Renal pelvis (tissue), 4 donors: ENCODE data around the gene HLA-DPA1. TPM values are rescaled to one million over a fixed set of nuclear protein-coding genes. Genes with fewer than 3 reads are reported as not detected.

Source experiments
- DNase-seq: peaks from one replicate; pipeline ENCODE4 v3.0.0-alpha.2; 2013
- polyA plus RNA-seq, 3 donors: library from polyadenylated mRNA; unstranded; fragments of 120-200 nt; gene quantifications; one replicate each; pipeline ENCODE4 v1.2.1, GENCODE V29; 2013; ENCODE audit not compliant: insufficient read length in 3 of 3

Gene HLA-DPA1
- polyA plus RNA-seq, 3 donors, result 9.8 to 22.0 (median 21.3) TPM

- DNase-seq, result no peak
These were observed 54.1 kb downstream of the HLA-DPA1 start for GRCh38 chr6:33019372-33019771.

GRCh38 chr6:33018904-33019303 is 54.5 kb downstream of the HLA-DPA1 start:
- peak; percentile 37 for DNase-seq

- no peak for DNase-seq
These were observed 55.0 kb downstream of the HLA-DPA1 start for GRCh38 chr6:33018418-33018817.

DNA sequence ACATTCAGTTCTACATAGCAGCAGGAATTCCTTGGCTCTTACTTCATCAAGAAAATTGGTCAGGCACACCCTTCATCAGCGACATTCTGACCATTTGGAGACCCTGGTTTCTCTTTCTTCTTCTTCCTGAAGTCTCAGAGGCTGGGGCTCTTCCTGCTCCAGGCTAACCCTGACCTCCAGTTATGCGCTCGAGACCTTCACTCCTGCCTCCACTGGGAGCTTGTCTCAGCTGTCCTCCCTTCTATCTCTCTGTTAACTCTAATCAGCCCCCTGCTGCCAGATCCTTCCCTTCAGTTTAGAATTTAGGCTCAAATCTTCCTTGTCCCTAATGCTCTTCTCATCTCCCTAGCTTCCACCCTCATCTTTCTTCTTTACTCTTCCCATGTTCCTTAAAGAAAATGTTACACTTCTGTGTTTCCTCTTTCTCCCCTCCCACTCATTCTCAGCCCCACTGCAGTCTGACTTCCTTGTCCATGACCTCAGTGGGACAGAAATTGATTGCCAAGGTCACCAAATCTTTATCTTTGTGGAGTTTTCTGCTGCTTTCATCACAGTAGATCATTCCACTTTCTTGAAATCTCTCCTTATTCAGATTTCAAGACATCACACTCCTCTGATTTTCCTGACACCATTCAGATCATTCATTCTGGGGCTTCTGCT is 55.6 kb downstream of the HLA-DPA1 start:
- no peak for DNase-seq

DNA sequence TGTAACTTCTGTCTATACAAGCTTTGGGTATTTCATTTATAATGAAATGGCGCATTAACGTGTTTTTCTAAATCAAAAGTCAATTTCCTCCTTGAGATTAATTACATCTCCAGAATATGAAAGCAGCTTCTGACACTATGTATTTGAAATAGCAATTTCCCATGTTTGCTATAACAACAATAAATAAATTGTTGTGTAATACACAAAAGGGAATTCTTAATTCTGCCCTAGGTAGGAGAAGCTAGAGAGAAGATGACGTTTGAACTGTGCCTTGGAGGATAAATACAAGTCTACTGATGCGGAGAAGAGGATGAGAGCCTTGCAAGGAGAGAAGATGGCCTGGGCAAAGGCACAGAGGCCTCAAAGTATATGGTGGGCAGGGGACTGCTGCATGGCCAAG is 56.4 kb downstream of the HLA-DPA1 start:
- DNase-seq, result no peak

DNA sequence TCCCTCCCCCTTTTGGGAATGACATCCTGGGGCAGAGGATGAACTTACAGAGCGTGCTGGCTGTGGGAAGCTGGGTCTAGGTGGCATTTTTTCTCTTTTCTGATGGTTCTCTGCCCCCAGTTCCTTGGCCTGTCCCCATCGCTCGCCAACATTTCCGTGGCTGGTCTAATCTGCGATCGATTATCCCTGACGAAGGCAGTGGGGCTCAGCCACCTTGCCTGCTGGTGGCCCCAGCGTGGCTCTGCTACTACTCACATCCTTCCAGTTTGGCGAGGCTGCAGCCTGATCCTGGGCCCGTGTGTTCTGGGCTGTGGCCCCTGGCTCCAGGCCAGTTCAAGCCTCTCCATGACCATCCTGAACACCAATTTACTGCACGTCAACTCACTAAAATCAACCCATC is 57.7 kb downstream of the HLA-DPA1 start:
- no peak for DNase-seq

GRCh38 chr6:33014841-33015634 is 58.4 kb downstream of the HLA-DPA1 start:
- peak; percentile 79 for DNase-seq

Other genes starting within 250 kb of the HLA-DPA1 start
- gene TAP2, start 234.9 kb downstream of the HLA-DPA1 start, polyA plus RNA-seq, result 10 to 100 TPM in 2 of 3 donors, 1 to 10 TPM in 1; 9.9 to 13.1 (median 10.5) TPM
- gene PSMB8, start 229.6 kb downstream of the HLA-DPA1 start, polyA plus RNA-seq, result 10 to 100 TPM; 21.2 to 22.0 (median 21.4) TPM
- gene TAP1, start 219.9 kb downstream of the HLA-DPA1 start, polyA plus RNA-seq, result 10 to 100 TPM in 1 of 3 donors, 1 to 10 TPM in 2; 8.6 to 11.0 (median 9.3) TPM
- gene PSMB9, start 219.5 kb downstream of the HLA-DPA1 start, polyA plus RNA-seq, result 1 to 10 TPM; 5.2 to 5.8 (median 5.5) TPM
- 10 to 100 TPM; 53.3 to 74.8 (median 60.1) TPM for gene HLA-DMB, start 132.6 kb downstream of the HLA-DPA1 start, polyA plus RNA-seq
- gene HLA-DMA, start 120.6 kb downstream of the HLA-DPA1 start, polyA plus RNA-seq, result 10 to 100 TPM; 12.9 to 38.8 (median 30.9) TPM
- 100 to 1,000 TPM; 297 to 357 (median 329) TPM for gene BRD2, start 105.1 kb downstream of the HLA-DPA1 start, polyA plus RNA-seq
- 1 to 10 TPM; 4.4 to 6.1 (median 5.1) TPM for gene HLA-DOA, start 64.1 kb downstream of the HLA-DPA1 start, polyA plus RNA-seq
- 10 to 100 TPM; 13.0 to 21.6 (median 19.9) TPM for gene HLA-DPB1, start 2.3 kb upstream of the HLA-DPA1 start, polyA plus RNA-seq
- gene COL11A2, start 118.8 kb upstream of the HLA-DPA1 start, polyA plus RNA-seq, result 1 to 10 TPM; 4.8 to 7.7 (median 5.8) TPM
- 10 to 100 TPM; 58.1 to 67.5 (median 61.9) TPM for gene RXRB, start 127.0 kb upstream of the HLA-DPA1 start, polyA plus RNA-seq
- 100 to 1,000 TPM; 104 to 127 (median 121) TPM for gene SLC39A7, start 127.2 kb upstream of the HLA-DPA1 start, polyA plus RNA-seq
- gene HSD17B8, start 131.0 kb upstream of the HLA-DPA1 start, polyA plus RNA-seq, result 10 to 100 TPM; 28.0 to 31.6 (median 31.2) TPM
- 10 to 100 TPM; 61.9 to 65.3 (median 61.9) TPM for gene RING1, start 134.9 kb upstream of the HLA-DPA1 start, polyA plus RNA-seq
- 10 to 100 TPM; 71.3 to 95.2 (median 91.5) TPM for gene VPS52, start 198.2 kb upstream of the HLA-DPA1 start, polyA plus RNA-seq
- 1,000 to 10,000 TPM; 3,032 to 3,633 (median 3,084) TPM for gene RPS18, start 198.4 kb upstream of the HLA-DPA1 start, polyA plus RNA-seq
- 1 to 10 TPM; 5.2 to 5.9 (median 5.3) TPM for gene B3GALT4, start 203.5 kb upstream of the HLA-DPA1 start, polyA plus RNA-seq
- gene WDR46, start 215.6 kb upstream of the HLA-DPA1 start, polyA plus RNA-seq, result 10 to 100 TPM; 70.0 to 73.9 (median 70.6) TPM
- gene PFDN6, start 216.0 kb upstream of the HLA-DPA1 start, polyA plus RNA-seq, result 10 to 100 TPM; 74.9 to 83.0 (median 75.8) TPM
- 100 to 1,000 TPM; 121 to 133 (median 130) TPM for gene RGL2, start 225.3 kb upstream of the HLA-DPA1 start, polyA plus RNA-seq
- 10 to 100 TPM; 34.8 to 50.6 (median 50.2) TPM for gene TAPBP, start 240.4 kb upstream of the HLA-DPA1 start, polyA plus RNA-seq
- gene ZBTB22, start 244.1 kb upstream of the HLA-DPA1 start, polyA plus RNA-seq, result 10 to 100 TPM; 26.1 to 27.5 (median 26.2) TPM
- 10 to 100 TPM; 57.2 to 64.0 (median 58.2) TPM for gene DAXX, start 249.3 kb upstream of the HLA-DPA1 start, polyA plus RNA-seq